Measurements from ENCODE around the gene WSB1.

WSB1 gene

GRCh38 chr17:27338536-27338985 lies 44.6 kb downstream of the WSB1 start:
- DNase-seq (ENCODE audit: low read depth): no peak

GRCh38 chr17:27339198-27339835 lies 45.4 kb downstream of the WSB1 start:
- no peak for DNase-seq (ENCODE audit: low read depth)

- no peak for DNase-seq (ENCODE audit: low read depth)
Observed at GRCh38 chr17:27339836-27340550, 46.1 kb downstream of the WSB1 start.

GRCh38 chr17:27340575-27340974 lies 46.7 kb downstream of the WSB1 start:
- DNase-seq (ENCODE audit: low read depth): no peak

- DNase-seq (ENCODE audit: low read depth): no peak
Observed at GRCh38 chr17:27341041-27341471, 47.1 kb downstream of the WSB1 start.

- DNase-seq (ENCODE audit: low read depth): no peak
Observed at GRCh38 chr17:27342059-27342458, 48.1 kb downstream of the WSB1 start.

GRCh38 chr17:27343294-27343693 lies 49.4 kb downstream of the WSB1 start:
- DNase-seq (ENCODE audit: low read depth): no peak

- no peak for DNase-seq (ENCODE audit: low read depth)
Observed at GRCh38 chr17:27343977-27344607, 50.2 kb downstream of the WSB1 start.

GRCh38 chr17:27345141-27345904 lies 51.4 kb downstream of the WSB1 start:
- DNase-seq (ENCODE audit: low read depth): no peak

- DNase-seq (ENCODE audit: low read depth): no peak
Observed at GRCh38 chr17:27346228-27346899, 52.5 kb downstream of the WSB1 start.

GRCh38 chr17:27348196-27348595 lies 54.3 kb downstream of the WSB1 start:
- no peak for DNase-seq (ENCODE audit: low read depth)

GRCh38 chr17:27349540-27350021 lies 55.7 kb downstream of the WSB1 start:
- no peak for DNase-seq (ENCODE audit: low read depth)

- DNase-seq (ENCODE audit: low read depth): no peak
Observed at GRCh38 chr17:27351759-27352158, 57.8 kb downstream of the WSB1 start.

- DNase-seq (ENCODE audit: low read depth): no peak
Observed at GRCh38 chr17:27352448-27353032, 58.6 kb downstream of the WSB1 start.

- DNase-seq (ENCODE audit: low read depth): no peak
Observed at GRCh38 chr17:27353033-27353460, 59.1 kb downstream of the WSB1 start.

- peak; percentile 81 for DNase-seq (ENCODE audit: low read depth)
Observed at GRCh38 chr17:27353461-27354050, 59.6 kb downstream of the WSB1 start.

- no peak for DNase-seq (ENCODE audit: low read depth)
Observed at GRCh38 chr17:27354051-27354490, 60.2 kb downstream of the WSB1 start.

GRCh38 chr17:27354491-27355081 lies 60.7 kb downstream of the WSB1 start:
- no peak for DNase-seq (ENCODE audit: low read depth)

GRCh38 chr17:27355419-27355818 lies 61.5 kb downstream of the WSB1 start:
- no peak for DNase-seq (ENCODE audit: low read depth)

- DNase-seq (ENCODE audit: low read depth): no peak
Observed at GRCh38 chr17:27356091-27356705, 62.3 kb downstream of the WSB1 start.

All from stimulated activated CD8-positive, alpha-beta memory T cell treated with anti-CD3 and anti-CD28 coated beads, Interleukin-4, amount 100 ng/mL, for 24 hours (primary cell).